CD4-positive, alpha-beta T cell treated with Interleukin-10 for 1 hour (primary cell): Measurements from ENCODE around the gene GAB2.
"Not testable (repeated sequence)": the region's sequence is repeated elsewhere in the genome, so short reads cannot be mapped to it uniquely, and the experiment has no call there.

ENCODE experiments used
- DNase-seq: peaks from one replicate; pipeline ENCODE4 v3.0.0-alpha.2; 2020

The GAB2 gene

GRCh38 chr11:78417175-78417887, at the start of gene GAB2:
TSS of gene GAB2 (minus strand) at chr11:78417820. CDS start at chr11:78417720, 100 bp downstream.
- peak; percentile 33 for DNase-seq

GRCh38 chr11:78467370-78467769, 49.8 kb upstream of the GAB2 start:
- DNase-seq: no peak

GRCh38 chr11:78465169-78465942, 47.7 kb upstream of the GAB2 start:
- DNase-seq: peak; percentile 48

- not testable (repeated sequence) for DNase-seq
These were observed 47.2 kb upstream of the GAB2 start for GRCh38 chr11:78464787-78465168.

- DNase-seq: no peak
These were observed 42.9 kb upstream of the GAB2 start for GRCh38 chr11:78460471-78460870.

GRCh38 chr11:78459738-78460137, 42.1 kb upstream of the GAB2 start:
- no peak for DNase-seq

- no peak for DNase-seq
These were observed 39.8 kb upstream of the GAB2 start for GRCh38 chr11:78457448-78457847.

GRCh38 chr11:78453140-78453935, 35.7 kb upstream of the GAB2 start:
- DNase-seq: no peak

GRCh38 chr11:78451371-78452150, 33.9 kb upstream of the GAB2 start:
- DNase-seq: no peak

GRCh38 chr11:78450866-78451265, 33.2 kb upstream of the GAB2 start:
- no peak for DNase-seq

GRCh38 chr11:78449866-78450265, 32.2 kb upstream of the GAB2 start:
- no peak for DNase-seq

- no peak for DNase-seq
These were observed 28.6 kb upstream of the GAB2 start for GRCh38 chr11:78446210-78446609.

GRCh38 chr11:78444726-78445125, 27.1 kb upstream of the GAB2 start:
- DNase-seq: no peak

GRCh38 chr11:78441956-78442355, 24.3 kb upstream of the GAB2 start:
- no peak for DNase-seq

- no peak for DNase-seq
These were observed 20.8 kb upstream of the GAB2 start for GRCh38 chr11:78438298-78438975.

GRCh38 chr11:78432956-78433355, 15.3 kb upstream of the GAB2 start:
- no peak for DNase-seq

GRCh38 chr11:78432058-78432515, 14.5 kb upstream of the GAB2 start:
- no peak for DNase-seq

- DNase-seq: no peak
These were observed 12.0 kb upstream of the GAB2 start for GRCh38 chr11:78429660-78430059.

GRCh38 chr11:78429209-78429608, 11.6 kb upstream of the GAB2 start:
- no peak for DNase-seq

GRCh38 chr11:78428773-78429172, 11.2 kb upstream of the GAB2 start:
- no peak for DNase-seq

- no peak for DNase-seq
These were observed 10.6 kb upstream of the GAB2 start for GRCh38 chr11:78428266-78428636.

- DNase-seq: no peak
These were observed 10.1 kb upstream of the GAB2 start for GRCh38 chr11:78427615-78428265.
